ENCODE measurements around the gene LPCAT2. TPM values are rescaled to one million over a fixed set of nuclear protein-coding genes. Genes with fewer than 3 reads are reported as not detected.

LPCAT2 gene, protein sequence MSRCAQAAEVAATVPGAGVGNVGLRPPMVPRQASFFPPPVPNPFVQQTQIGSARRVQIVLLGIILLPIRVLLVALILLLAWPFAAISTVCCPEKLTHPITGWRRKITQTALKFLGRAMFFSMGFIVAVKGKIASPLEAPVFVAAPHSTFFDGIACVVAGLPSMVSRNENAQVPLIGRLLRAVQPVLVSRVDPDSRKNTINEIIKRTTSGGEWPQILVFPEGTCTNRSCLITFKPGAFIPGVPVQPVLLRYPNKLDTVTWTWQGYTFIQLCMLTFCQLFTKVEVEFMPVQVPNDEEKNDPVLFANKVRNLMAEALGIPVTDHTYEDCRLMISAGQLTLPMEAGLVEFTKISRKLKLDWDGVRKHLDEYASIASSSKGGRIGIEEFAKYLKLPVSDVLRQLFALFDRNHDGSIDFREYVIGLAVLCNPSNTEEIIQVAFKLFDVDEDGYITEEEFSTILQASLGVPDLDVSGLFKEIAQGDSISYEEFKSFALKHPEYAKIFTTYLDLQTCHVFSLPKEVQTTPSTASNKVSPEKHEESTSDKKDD
- total RNA-seq: 1.5 and 2.2 TPM in 2 replicates

DNA sequence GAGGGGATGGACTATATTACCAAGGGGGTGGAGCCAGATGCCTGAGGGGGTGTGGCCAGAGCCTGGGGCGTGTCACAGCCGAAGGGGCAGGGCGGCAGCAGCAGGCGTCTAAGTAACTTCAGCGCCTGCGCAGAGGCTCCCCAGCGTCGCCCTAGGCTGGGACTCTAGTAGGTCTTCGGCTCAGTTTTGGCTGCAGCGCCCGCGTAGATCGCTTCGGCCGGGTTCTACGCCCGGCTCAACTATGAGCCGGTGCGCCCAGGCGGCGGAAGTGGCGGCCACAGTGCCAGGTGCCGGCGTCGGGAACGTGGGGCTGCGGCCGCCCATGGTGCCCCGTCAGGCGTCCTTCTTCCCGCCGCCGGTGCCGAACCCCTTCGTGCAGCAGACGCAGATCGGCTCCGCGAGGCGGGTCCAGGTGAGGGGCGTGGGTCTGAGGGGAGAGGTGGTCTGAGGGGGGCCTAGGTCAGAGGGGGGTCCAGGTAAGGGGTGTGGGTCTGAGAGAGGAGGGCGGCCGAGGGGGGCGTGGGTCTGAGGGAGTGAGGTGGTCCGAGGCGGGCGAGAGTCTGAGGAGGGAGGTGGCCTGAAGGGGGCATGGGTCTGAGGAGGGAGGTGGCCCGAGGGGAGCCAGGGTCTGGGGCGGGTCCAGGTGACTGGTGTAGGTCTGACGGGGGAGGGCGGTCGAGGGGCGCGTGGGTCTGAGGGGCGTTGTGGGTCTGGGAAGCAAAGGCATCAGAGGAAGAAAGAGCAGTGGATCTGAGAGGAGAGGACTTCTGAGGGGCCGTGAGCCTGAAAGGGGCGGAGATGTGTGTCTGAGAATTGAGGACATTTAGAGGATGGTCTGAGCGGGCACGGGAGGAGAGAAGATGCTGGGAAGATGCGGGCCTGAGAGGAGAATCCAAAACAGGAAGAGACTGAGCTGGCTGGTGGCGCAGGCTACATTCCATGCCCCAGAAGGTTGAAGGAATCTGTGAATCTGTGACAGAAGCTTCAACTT, at the start of gene LPCAT2:
LPCAT2 (plus strand) TSS at position 132 of the 991 bp plus-strand sequence; CDS start at position 242, 110 bp downstream.
- Mint-ChIP-seq H3K4me3 (peak within 1 kb of the TSS; percentile 70), H3K4me1 (ENCODE audit: low read depth) (peaks cover 7% of the 10 kb centered on the region), H3K36me3 (ENCODE audit: low read depth) (no peaks in the 10 kb centered on the region), H3K27me3 (ENCODE audit: insufficient read depth) (peaks cover 22% of the 10 kb centered on the region), H3K9me3 (peaks cover 14% of the 10 kb centered on the region), H3K27ac (peak within 1 kb of the TSS; percentile 47)
- intact Hi-C loops (cut with micrococcal nuclease): loop anchor here (1.0 kb wide), 1 partner anchor 44 kb away; no protein-coding TSS in a partner anchor
- peak; percentile 51 for DNase-seq (ENCODE audit: low spot score)

DNA sequence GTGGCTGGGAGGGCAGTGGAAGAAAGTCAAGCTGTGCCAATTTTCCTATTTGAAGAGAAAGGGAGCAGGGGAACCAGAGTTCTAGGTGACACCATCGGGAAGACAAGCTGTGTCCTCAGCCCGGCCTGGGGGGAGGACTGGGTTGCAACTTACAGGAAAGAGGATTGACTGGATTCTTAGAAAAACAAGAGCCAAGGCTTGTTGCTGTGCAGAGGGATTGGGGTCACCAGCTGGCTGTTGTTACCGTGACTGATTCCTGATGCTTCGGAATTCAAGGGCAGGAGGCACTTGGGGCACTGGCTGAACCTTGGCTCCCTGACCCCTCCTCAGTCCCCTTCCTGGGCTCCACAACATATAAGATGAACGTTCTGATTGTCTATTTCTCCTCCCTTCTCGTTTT, 46.6 kb upstream of the LPCAT2 start:
- H3K27me3 Mint-ChIP-seq (ENCODE audit: insufficient read depth): no peaks in the 10 kb centered on the region
- no peak overlapping the region for H3K27ac Mint-ChIP-seq
- no peaks in the 10 kb centered on the region for H3K9me3 Mint-ChIP-seq
- intact Hi-C loops (cut with micrococcal nuclease): loop anchor here (10.0 kb wide), 1 partner anchor 853 kb away; no protein-coding TSS in a partner anchor
- H3K36me3 Mint-ChIP-seq (ENCODE audit: low read depth): no peaks in the 10 kb centered on the region
- peaks cover 6% of the 10 kb centered on the region for H3K4me1 Mint-ChIP-seq (ENCODE audit: low read depth)
- no peak overlapping the region for H3K4me3 Mint-ChIP-seq
- DNase-seq (ENCODE audit: low spot score): no peak

DNA sequence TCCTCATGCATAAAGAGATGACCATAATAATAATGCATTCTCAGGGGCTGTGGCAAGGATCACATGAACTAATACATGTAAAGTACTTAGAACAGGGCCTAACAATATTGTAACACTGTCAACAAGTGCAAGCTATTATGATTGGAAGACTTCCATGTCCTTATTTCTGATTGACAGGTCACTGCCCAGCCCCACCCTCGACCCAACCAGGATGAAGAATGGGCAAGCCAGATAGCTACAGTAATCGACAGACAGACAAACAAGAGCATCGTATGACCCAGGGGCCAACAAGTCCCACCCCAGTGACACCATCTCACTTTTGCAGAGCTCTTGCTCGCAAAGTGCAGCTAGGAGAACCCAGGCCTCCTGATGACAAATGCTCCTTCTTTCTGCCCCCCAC, 44.5 kb upstream of the LPCAT2 start:
- no peak for DNase-seq (ENCODE audit: low spot score)
- Mint-ChIP-seq H3K9me3 (no peaks in the 10 kb centered on the region), H3K36me3 (ENCODE audit: low read depth) (no peaks in the 10 kb centered on the region), H3K4me3 (no peak overlapping the region), H3K4me1 (ENCODE audit: low read depth) (peaks cover 6% of the 10 kb centered on the region), H3K27me3 (ENCODE audit: insufficient read depth) (no peaks in the 10 kb centered on the region), H3K27ac (no peak overlapping the region)
- intact Hi-C loops (cut with micrococcal nuclease): loop anchor here (10.0 kb wide), 1 partner anchor 850 kb away; no protein-coding TSS in a partner anchor

DNA sequence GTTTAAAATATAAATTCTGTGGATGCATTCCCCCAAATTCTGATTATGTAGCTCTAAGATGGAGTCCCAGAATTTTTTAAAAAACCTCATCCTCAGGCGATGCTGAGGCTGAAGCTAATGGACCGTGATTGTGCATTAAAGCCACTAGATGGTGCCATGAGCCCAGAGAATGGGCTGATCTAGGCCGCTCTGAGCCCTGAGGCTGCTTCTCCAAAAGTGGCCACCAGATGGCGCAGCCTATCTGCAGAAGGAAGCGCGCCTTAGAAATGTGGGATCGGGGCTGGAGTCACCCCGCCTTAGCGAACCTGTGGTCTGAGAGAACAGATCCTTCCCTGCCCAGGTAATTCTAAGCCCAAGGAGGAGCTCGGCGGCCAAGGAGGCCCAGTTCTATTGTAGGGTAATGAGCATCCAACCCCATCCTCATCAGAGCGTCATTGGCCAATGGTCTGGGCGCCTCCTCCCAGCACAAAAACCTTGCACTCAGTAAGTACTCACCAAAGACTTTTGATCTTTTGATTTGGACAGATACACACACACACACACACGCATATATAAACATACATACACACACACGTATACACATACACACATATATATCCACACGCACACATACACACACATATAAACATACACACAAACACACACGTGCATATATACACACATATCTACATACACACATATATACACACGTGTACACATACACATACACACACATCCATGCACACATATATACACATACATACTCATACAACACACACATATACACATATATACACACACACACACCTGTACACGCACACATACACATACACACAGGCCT, 43.6 kb upstream of the LPCAT2 start:
- no peak overlapping the region for H3K4me3 Mint-ChIP-seq
- H3K36me3 Mint-ChIP-seq (ENCODE audit: low read depth): no peaks in the 10 kb centered on the region
- H3K4me1 Mint-ChIP-seq (ENCODE audit: low read depth): peaks cover 6% of the 10 kb centered on the region
- no peak overlapping the region for H3K27ac Mint-ChIP-seq
- H3K27me3 Mint-ChIP-seq (ENCODE audit: insufficient read depth): no peaks in the 10 kb centered on the region
- intact Hi-C loops (cut with micrococcal nuclease): loop anchor here (1.0 to 10.0 kb wide), 5 partner anchors 44 to 850 kb away; partner anchors contain the start of gene LPCAT2
- peak; percentile 72 for DNase-seq (ENCODE audit: low spot score)
- H3K9me3 Mint-ChIP-seq: no peaks in the 10 kb centered on the region

DNA sequence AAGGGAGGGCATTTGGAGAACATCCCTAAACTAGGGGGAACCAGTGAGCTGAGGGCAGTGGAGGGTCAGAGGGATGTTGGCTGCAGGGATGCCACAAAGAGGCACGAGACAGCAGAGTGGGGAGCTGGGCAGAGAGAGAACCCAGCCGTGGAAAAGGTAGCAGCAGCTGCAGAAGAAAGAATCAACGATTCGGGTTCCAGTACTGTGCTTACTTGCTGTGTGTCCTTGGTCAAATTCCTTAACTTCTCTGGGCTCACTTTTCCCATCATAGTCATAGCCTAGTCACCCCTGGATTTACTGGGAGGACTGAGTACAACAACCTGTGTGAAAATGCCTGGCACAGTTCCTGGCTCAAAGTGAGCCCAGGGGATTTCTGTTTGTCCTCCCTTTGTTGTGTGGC, 42.7 kb upstream of the LPCAT2 start:
- DNase-seq (ENCODE audit: low spot score): no peak
- Mint-ChIP-seq H3K4me1 (ENCODE audit: low read depth) (peaks cover 8% of the 10 kb centered on the region), H3K27me3 (ENCODE audit: insufficient read depth) (no peaks in the 10 kb centered on the region), H3K36me3 (ENCODE audit: low read depth) (no peaks in the 10 kb centered on the region), H3K9me3 (no peaks in the 10 kb centered on the region), H3K4me3 (no peak overlapping the region), H3K27ac (no peak overlapping the region)
- intact Hi-C loops (cut with micrococcal nuclease): loop anchor here (10.0 kb wide), 1 partner anchor 849 kb away; no protein-coding TSS in a partner anchor

DNA sequence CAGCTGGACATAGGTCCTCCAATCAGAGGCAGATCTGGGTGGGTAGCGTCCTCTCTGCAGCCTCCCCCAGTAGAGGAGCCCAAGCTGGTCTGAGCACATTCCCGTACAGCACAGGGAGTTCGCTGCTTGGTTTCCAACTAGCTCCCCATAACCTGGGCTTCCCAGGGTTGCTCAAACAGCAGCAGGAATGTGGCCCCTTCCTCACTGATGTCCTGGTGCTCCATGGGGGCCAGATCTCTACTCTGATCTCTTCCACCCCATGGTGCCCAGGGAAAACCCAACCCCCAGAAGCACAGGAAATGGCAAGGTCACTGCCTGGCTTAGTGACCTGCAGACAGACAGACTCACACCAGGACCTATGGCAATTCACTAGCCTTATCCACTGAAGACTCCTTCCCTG, 41.0 kb upstream of the LPCAT2 start:
- no peaks in the 10 kb centered on the region for H3K9me3 Mint-ChIP-seq
- DNase-seq (ENCODE audit: low spot score): no peak
- no peaks in the 10 kb centered on the region for H3K27me3 Mint-ChIP-seq (ENCODE audit: insufficient read depth)
- H3K27ac Mint-ChIP-seq: no peak overlapping the region
- intact Hi-C loops (cut with micrococcal nuclease): loop anchor here (10.0 kb wide), 1 partner anchor 847 kb away; no protein-coding TSS in a partner anchor
- no peaks in the 10 kb centered on the region for H3K36me3 Mint-ChIP-seq (ENCODE audit: low read depth)
- peaks cover 19% of the 10 kb centered on the region for H3K4me1 Mint-ChIP-seq (ENCODE audit: low read depth)
- H3K4me3 Mint-ChIP-seq: no peak overlapping the region

DNA sequence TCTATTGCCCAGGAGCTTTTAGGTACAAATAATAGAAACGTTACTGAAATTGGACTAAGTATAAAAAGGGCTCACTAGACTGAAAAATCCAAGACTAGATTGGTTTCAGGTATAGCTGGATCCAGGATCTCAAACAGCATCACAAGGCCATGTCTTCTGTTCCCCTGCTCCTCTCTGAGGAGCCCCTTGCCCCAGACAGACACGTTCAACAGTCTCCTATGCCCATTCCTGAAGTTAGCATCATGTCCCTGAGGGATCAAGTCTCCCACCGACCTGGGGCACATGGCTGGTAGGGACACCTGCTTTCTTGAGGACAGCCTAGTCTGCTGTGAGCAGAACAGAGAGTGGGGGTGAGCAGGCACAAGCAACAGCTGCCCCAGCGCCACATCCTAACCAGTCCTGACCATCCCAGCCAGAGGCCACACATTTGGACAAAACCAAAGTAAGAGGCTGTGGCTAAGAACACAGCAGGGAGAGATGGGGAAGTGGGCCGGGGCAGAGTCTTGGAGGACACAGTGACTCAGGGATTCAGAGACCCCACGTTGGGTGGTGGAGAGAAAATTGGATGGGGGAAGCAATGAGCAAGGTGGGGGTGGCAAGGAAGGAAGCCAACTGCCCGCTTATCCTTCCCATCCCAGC, 40.4 kb upstream of the LPCAT2 start:
- no peaks in the 10 kb centered on the region for H3K9me3 Mint-ChIP-seq
- H3K27me3 Mint-ChIP-seq (ENCODE audit: insufficient read depth): no peaks in the 10 kb centered on the region
- no peak overlapping the region for H3K4me3 Mint-ChIP-seq
- no peak for DNase-seq (ENCODE audit: low spot score)
- intact Hi-C loops (cut with micrococcal nuclease): loop anchor here (10.0 kb wide), 1 partner anchor 846 kb away; no protein-coding TSS in a partner anchor
- no peak overlapping the region for H3K27ac Mint-ChIP-seq
- H3K36me3 Mint-ChIP-seq (ENCODE audit: low read depth): no peaks in the 10 kb centered on the region
- H3K4me1 Mint-ChIP-seq (ENCODE audit: low read depth): peaks cover 23% of the 10 kb centered on the region

DNA sequence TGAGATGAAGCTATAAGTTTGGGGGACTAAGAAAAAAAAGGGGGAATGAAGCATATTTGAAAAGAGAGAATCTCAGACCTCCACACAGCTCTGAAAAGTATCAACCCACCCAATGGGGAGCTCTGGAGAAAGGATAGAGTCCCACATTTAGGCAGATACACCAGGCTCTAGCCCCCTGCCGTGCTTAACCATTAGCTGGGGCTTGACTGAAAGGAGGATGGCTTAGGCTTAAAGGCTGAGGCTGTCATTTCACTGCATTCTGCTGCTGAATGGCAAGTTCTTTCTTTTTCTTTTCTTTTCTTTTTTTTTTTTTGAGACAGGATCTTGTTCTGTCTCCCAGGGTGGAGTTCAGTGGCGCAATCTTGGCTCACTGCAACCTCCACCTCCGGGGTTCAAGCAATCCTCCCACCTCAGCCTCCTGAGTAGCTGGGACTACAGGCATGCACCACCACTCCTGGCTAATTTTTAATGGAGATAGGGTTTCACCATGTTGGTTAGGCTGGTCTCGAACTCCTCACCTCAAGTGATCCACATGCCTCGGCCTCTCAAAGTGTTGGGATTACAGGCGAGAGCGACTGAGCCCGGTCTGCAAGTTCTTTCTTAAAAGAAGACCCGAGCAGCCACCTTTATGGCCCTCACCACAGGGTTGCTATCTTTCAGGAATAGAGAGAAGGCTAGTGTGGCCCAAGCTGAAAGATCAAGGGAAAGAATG, 38.9 kb upstream of the LPCAT2 start:
- no peak overlapping the region for H3K4me3 Mint-ChIP-seq
- no peaks in the 10 kb centered on the region for H3K27me3 Mint-ChIP-seq (ENCODE audit: insufficient read depth)
- no peak overlapping the region for H3K27ac Mint-ChIP-seq
- intact Hi-C loops (cut with micrococcal nuclease): loop anchor here (10.0 kb wide), 2 partner anchors 725 to 845 kb away; partner anchors contain the start of gene GNAO1
- H3K4me1 Mint-ChIP-seq (ENCODE audit: low read depth): peaks cover 23% of the 10 kb centered on the region
- H3K36me3 Mint-ChIP-seq (ENCODE audit: low read depth): no peaks in the 10 kb centered on the region
- no peak for DNase-seq (ENCODE audit: low spot score)
- H3K9me3 Mint-ChIP-seq: no peaks in the 10 kb centered on the region

DNA sequence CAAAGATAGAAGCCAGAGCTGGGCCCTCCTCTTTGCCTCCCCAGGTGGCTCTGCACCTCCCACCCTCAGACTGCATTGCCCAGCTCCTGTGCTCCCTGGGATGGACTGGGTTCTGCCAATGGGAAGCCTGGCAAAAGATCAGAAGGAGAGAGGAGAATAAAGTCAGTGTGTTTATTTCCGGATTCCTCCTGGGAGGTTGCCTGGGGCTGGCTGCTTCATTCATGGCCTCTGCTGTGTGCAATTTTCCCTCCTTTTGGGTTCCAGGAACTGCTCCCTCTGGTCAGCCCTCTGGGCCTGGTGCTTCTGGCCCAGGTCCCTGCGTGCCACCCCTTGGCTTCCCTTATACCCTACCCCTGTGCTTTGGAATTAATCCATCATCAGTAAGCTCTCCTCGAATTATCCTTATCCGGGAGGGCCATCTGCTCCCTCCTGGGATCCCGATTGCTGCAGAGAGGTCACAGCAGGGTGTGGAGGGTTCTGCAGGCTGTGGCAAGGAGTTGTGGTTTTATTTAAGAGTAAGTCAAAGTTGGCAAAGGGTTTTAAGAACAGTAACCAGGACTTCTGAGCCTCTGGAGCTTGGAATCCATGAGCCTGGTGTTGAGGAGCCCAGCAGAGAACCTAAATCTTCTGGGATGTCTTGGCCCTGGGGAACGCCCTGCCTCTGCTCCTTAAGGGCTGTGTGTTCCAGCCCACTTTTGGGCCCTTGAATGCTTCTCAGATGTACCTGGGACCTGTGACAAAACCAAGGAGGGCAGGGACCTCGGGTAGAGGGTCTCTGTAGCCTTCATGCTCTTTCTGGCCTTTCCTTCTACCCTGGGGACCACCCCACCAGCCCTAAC, 38.1 kb upstream of the LPCAT2 start:
- Mint-ChIP-seq H3K9me3 (no peaks in the 10 kb centered on the region), H3K27ac (peak overlapping the region; percentile 37), H3K4me3 (no peak overlapping the region), H3K36me3 (ENCODE audit: low read depth) (no peaks in the 10 kb centered on the region), H3K27me3 (ENCODE audit: insufficient read depth) (no peaks in the 10 kb centered on the region), H3K4me1 (ENCODE audit: low read depth) (peaks cover 17% of the 10 kb centered on the region)
- intact Hi-C loops (cut with micrococcal nuclease): loop anchor here (1.0 to 10.0 kb wide), 2 partner anchors 30 to 724 kb away; partner anchors contain the start of gene GNAO1
- no peak for DNase-seq (ENCODE audit: low spot score)

DNA sequence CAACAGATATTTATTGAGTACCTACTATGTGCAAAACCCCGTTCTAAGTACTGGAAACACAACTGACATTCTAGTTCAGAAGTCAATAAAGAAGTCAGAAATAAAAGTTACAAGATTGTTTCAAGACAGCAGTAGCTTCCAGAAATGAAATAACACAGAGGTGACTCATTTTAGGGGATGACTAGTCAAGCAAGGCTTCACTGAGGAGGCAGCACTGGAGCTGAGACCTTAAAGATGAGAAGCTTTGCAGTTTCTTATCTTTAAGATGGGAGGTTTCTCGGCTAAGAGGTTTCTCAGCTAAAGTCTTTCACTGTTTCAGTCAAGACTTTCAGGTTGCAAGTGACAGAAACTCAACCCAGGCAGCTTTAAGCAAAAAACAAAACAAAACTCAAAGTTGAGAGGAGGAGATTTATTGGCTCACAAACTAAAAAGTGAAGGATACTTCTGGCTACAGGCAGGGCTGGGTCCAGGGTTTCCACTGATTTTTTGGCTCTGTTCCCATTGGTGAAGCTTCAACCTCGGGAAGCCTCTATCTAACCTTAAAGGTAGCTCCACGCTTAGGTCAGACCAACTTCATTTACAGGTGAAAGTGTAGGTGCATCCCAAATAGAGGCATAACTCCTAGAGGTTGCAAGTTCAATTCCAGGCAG, 37.3 kb upstream of the LPCAT2 start:
- intact Hi-C loops (cut with micrococcal nuclease): loop anchor here (1.0 to 10.0 kb wide), 2 partner anchors 29 to 723 kb away; partner anchors contain the start of gene GNAO1
- DNase-seq (ENCODE audit: low spot score): no peak
- Mint-ChIP-seq H3K4me3 (no peak overlapping the region), H3K4me1 (ENCODE audit: low read depth) (peaks cover 17% of the 10 kb centered on the region), H3K27me3 (ENCODE audit: insufficient read depth) (no peaks in the 10 kb centered on the region), H3K27ac (peak overlapping the region; percentile 67), H3K9me3 (no peaks in the 10 kb centered on the region), H3K36me3 (ENCODE audit: low read depth) (no peaks in the 10 kb centered on the region)
